GM19324 (cell line): ENCODE data around the gene DOK7.

Source experiments
- ATAC-seq: cut with Tn5 transposase; IDR thresholded peaks from one replicate; pipeline ENCODE4 v1.9.1; 2021; ENCODE audit warnings: mild to moderate bottlenecking, moderate library complexity; ENCODE audit not compliant: unreplicated experiment, low FRiP score

The DOK7 gene

GRCh38 chr4:3485011-3485791, 22.1 kb downstream of the DOK7 start:
- no peak for ATAC-seq

GRCh38 chr4:3485886-3486540, 22.9 kb downstream of the DOK7 start:
- ATAC-seq, result no peak

- no peak for ATAC-seq
Observed at GRCh38 chr4:3486541-3487540, 23.7 kb downstream of the DOK7 start.

DNA sequence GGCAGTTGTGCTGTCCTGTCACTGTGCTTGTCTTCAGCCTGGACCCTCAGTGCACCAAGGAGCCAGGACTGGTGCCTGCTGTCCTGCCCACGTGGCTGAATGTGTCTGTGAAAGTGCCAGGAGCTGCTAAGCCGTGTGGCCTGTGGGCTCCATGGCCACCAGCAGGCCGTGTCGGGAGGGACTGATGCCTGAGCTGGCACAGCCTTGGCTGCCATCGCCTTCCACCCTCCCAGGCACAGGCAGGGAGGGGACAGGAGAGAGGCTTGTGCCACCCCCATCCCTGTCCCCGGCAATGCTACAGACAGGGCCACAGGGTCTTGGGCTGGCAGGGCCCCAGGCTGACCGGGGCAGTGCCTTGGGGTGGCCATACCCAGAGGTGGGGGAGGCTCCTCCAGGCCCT, 24.8 kb downstream of the DOK7 start:
- ATAC-seq, result no peak

DNA sequence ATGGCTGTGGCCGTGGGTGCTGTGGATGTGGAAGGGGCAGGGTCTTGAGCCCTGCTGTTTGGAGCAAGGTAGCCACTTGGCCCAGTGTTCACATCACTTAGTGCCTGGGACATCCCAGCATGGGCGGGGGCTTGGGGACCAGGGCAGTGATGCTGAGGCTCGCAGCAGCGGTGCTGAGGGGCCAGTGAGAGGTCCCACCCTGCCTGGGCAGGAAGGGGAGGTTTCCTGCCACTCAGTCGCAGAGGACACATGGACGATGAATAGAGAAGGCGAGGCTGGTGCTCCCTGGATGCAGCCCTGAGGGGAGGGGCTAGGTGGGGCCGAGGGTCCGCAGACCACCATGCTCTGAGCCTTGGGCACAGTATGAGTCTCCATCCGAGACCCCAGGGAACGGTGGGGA, 25.7 kb downstream of the DOK7 start:
- no peak for ATAC-seq

GRCh38 chr4:3489451-3489962, 26.4 kb downstream of the DOK7 start:
- no peak for ATAC-seq

GRCh38 chr4:3491681-3492405, 28.7 kb downstream of the DOK7 start:
- ATAC-seq, result no peak

DNA sequence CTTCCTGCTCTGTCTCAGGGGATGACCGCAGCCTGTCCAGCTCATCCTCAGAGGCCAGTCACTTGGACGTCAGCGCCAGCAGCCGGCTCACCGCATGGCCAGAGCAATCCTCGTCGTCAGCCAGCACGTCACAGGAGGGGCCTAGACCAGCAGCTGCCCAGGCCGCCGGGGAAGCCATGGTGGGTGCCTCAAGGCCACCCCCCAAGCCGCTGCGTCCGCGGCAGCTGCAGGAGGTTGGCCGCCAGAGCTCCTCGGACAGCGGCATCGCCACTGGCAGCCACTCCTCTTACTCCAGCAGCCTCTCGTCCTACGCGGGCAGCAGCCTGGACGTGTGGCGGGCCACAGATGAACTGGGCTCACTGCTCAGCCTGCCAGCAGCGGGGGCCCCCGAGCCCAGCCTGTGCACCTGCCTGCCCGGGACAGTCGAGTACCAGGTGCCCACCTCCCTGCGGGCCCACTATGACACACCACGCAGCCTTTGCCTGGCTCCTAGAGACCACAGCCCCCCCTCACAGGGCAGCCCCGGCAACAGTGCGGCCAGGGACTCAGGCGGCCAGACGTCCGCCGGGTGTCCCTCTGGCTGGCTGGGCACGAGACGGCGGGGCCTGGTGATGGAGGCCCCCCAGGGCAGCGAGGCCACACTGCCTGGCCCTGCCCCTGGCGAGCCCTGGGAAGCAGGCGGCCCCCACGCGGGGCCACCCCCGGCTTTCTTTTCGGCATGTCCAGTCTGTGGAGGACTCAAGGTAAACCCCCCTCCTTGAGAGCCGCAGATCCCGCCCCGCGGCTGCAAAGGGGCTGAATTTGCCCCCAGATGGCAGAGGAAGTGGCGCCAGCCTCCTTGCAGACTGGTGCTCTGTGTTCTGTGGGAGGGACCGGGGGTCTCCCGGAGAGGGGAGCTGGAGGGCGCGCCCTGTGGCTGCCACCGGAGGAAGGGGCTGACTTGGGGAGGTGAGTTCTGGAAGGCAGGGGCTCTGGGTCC, 29.9 kb downstream of the DOK7 start:
- ATAC-seq, result no peak

- no peak for ATAC-seq
Observed at GRCh38 chr4:3493720-3494461, 30.8 kb downstream of the DOK7 start.

- ATAC-seq, result no peak
Observed at GRCh38 chr4:3494462-3494871, 31.4 kb downstream of the DOK7 start.

DNA sequence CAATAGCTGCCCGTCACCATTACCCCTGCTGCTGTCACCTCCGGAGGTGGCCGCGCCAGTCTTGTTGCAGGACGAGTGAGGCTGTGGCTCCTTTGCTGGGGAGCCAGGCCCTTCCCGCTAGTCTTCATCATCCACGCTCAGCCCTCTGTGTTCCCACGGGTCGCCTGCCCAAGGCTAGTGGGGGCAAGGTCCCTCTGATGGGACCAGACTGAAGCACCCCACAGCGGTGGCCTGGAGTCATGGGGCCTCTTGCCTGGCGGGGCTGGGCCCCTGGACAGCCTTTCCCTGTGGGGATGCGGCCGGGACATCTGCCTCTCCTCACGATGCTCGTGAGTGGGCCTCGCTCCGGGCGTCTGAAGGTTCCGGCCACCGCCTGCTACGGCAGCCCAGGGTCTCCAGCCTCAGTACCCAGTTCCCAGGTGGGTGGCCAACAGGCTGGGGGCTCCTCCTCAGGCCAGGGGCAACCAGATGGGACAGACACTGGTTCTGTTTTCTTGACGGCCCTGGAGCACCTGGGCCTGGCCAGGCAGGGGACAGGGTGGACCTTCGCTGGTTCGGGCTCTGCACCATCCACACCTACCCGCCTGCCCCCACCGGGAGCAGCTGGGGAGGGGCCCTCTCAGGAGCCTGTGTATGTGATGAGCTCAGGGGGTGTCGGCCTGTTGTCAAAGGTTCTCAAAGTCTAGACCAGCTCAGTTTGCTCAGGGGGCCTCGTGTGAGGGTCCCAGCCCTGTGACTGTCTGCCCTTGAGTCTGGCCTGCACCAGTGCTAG, 32.3 kb downstream of the DOK7 start:
- ATAC-seq, result no peak

DNA sequence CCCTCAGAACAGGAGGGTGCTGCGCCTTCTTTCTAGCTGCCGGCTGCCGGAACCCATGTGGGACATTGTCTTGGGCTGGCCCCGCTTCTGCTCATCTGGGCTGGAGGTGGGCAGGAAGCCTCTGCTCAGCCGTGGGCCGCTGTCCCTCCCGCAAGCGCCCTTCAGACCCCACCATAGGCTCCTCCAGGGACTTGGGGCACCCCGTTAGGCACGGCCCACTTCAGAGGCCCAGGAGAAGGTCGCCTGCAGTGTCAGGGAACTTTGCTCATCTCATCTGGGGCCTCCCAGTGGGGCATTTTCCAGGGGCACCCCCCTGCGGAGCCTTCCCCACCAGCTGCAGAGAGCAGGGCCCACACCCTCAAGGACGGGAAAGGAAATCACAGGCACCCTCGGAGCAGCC, 32.9 kb downstream of the DOK7 start:
- no peak for ATAC-seq

DNA sequence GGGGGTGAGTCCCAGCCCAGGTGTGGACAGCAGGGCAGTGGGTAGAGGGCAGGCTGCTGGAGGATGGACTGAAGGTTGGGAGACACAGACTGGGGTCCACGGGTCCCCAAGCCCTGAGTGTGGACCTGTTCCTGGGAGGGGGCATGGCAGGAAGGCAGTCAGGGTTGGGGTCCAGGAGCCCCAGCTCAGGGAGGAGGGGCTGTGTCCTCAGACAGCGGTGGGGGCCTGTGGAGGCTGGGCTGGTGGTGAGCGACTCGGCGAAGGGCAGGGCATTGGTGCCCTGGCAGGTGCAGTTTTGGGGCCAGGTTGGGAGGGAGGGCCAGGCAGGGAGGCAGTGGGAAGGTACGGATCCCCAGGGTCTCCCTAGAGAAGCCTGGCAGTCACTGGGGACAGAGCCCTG, 34.0 kb downstream of the DOK7 start:
- ATAC-seq, result no peak

DNA sequence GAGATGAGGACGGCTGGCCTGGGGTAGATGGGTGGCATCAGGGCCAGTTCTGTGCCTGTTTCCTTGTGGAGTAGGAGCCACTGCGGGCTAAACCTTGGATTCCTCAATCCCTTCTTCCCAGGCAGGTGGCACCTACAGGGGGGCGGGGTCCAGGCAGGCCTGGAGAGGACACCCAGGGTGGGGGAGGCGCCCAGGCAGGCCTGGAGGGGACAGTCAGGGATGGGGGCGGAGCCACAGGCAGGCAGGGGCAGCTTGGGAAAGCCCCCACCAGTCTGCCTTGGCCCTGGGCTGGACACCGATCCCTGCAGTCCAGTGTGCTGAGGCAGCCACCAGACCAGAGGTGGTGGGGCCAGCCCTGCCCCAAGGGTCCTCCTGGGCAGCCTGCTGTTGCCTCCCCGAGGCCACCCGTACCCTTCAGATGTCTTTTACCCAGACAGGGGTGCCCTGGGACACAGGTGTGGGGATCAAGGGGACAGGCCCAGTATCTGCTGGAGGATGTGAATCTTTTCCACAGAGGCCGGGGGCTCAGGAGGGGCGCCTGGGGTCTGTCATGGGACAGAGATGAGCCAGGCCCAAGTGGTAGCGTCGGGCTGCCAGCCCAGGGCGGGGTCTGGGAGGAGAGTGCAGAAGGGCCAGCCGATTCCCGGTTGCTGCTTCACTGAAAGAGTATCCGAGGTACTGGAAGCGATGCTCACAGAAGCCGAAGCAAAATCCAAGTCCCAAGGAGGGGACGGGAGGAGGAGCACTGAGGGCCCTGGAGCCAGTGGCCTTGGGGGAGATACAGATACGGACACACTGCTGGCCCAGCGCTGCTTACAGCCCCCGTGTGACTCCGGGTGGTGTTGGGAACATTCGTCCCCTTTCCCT, 34.6 kb downstream of the DOK7 start:
- ATAC-seq, result no peak

- ATAC-seq, result no peak
Observed at GRCh38 chr4:3498407-3498806, 35.3 kb downstream of the DOK7 start.

GRCh38 chr4:3498901-3499510, 35.9 kb downstream of the DOK7 start:
- no peak for ATAC-seq
